ENCODE results near the gene COMT. TPM values are rescaled to one million over a fixed set of nuclear protein-coding genes. Genes with fewer than 3 reads are reported as not detected.

COMT gene
- total RNA-seq, 1 experiment from 2014 or later, result 196 TPM

GRCh38 chr22:19927696-19928095 is 13.9 kb upstream of the COMT start:
- no TSS peak for BruUV-seq (replicated peaks)
- intact Hi-C loops (cut with micrococcal nuclease), result no loop called here
- Mint-ChIP-seq H3K27ac (ENCODE audit: low read depth, unreplicated experiment) (no peak overlapping the region), H3K27me3 (ENCODE audit: insufficient read depth, unreplicated experiment) (no peaks in the 10 kb centered on the region), H3K36me3 (ENCODE audit: insufficient read depth, unreplicated experiment) (peaks cover 41% of the 10 kb centered on the region), H3K4me3 (ENCODE audit: unreplicated experiment) (no peak overlapping the region), H3K4me1 (ENCODE audit: insufficient read depth, unreplicated experiment) (no peaks in the 10 kb centered on the region), H3K9me3 (ENCODE audit: unreplicated experiment) (no peaks in the 10 kb centered on the region)
- TF ChIP-seq, protein P1, sequence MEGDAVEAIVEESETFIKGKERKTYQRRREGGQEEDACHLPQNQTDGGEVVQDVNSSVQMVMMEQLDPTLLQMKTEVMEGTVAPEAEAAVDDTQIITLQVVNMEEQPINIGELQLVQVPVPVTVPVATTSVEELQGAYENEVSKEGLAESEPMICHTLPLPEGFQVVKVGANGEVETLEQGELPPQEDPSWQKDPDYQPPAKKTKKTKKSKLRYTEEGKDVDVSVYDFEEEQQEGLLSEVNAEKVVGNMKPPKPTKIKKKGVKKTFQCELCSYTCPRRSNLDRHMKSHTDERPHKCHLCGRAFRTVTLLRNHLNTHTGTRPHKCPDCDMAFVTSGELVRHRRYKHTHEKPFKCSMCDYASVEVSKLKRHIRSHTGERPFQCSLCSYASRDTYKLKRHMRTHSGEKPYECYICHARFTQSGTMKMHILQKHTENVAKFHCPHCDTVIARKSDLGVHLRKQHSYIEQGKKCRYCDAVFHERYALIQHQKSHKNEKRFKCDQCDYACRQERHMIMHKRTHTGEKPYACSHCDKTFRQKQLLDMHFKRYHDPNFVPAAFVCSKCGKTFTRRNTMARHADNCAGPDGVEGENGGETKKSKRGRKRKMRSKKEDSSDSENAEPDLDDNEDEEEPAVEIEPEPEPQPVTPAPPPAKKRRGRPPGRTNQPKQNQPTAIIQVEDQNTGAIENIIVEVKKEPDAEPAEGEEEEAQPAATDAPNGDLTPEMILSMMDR (IDR thresholded peaks at IDR 0.05; ENCODE audit: unreplicated experiment), result no peak
- CTCF ChIA-PET, result no interaction called here
- POLR2A ChIA-PET, result interaction anchor here (1.4 kb wide), 1 partner anchor 11 kb away, joined by 3 read pairs; no protein-coding TSS in a partner anchor
- DNase-seq (ENCODE audit: unreplicated experiment), result no peak

DNA sequence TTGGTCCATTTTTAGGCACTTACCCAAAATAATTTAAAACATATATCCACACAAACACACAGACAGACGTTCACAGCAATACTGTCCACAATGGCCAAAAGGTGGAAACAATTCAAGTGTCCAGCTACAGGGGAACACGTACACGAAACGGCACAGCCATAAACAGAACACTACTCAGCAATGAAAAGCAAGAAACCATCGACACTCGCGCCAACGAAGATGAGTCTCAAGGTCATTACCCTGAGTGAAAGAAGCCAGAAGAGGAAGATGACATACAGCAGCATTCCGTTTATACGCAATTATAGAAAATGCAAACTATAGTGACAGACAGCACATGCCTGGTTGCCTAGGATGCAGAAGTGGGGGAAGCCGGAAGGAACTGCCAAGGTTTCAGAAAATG is 13.4 kb upstream of the COMT start:
- CTCF ChIA-PET, result no interaction called here
- BruUV-seq (replicated peaks), result TSS peak; percentile 5

GRCh38 chr22:19929586-19930550 is 11.7 kb upstream of the COMT start:
- H3K9me3 Mint-ChIP-seq (ENCODE audit: unreplicated experiment), result no peaks in the 10 kb centered on the region
- ChIA-PET POLR2A (interaction anchor here (0.9 kb wide), 1 partner anchor 11 kb away, joined by 3 read pairs; the partner anchor contains the start of genes COMT and TXNRD2), CTCF (interaction anchor here (0.6 kb wide), 2 partner anchors 11 to 199 kb away, joined by 3 read pairs; no protein-coding TSS in a partner anchor)
- DNase-seq (ENCODE audit: unreplicated experiment), result no peak
- no peaks in the 10 kb centered on the region for H3K27me3 Mint-ChIP-seq (ENCODE audit: insufficient read depth, unreplicated experiment)
- BruUV-seq (replicated peaks), result no TSS peak
- no peaks in the 10 kb centered on the region for H3K4me1 Mint-ChIP-seq (ENCODE audit: insufficient read depth, unreplicated experiment)
- intact Hi-C loops (cut with micrococcal nuclease), result no loop called here
- no peak overlapping the region for H3K4me3 Mint-ChIP-seq (ENCODE audit: unreplicated experiment)
- TF ChIP-seq, protein P1 (IDR thresholded peaks at IDR 0.05; ENCODE audit: unreplicated experiment), result no peak
- H3K36me3 Mint-ChIP-seq (ENCODE audit: insufficient read depth, unreplicated experiment), result peaks cover 29% of the 10 kb centered on the region
- H3K27ac Mint-ChIP-seq (ENCODE audit: low read depth, unreplicated experiment), result no peak overlapping the region

More for the DNA sequence above, 13.4 kb upstream of the COMT start:
- Mint-ChIP-seq H3K27me3 (ENCODE audit: insufficient read depth, unreplicated experiment) (no peaks in the 10 kb centered on the region), H3K4me3 (ENCODE audit: unreplicated experiment) (no peak overlapping the region), H3K4me1 (ENCODE audit: insufficient read depth, unreplicated experiment) (no peaks in the 10 kb centered on the region), H3K27ac (ENCODE audit: low read depth, unreplicated experiment) (no peak overlapping the region), H3K9me3 (ENCODE audit: unreplicated experiment) (no peaks in the 10 kb centered on the region), H3K36me3 (ENCODE audit: insufficient read depth, unreplicated experiment) (peaks cover 38% of the 10 kb centered on the region)
- POLR2A ChIA-PET, result no interaction called here
- TF ChIP-seq, protein P1 (IDR thresholded peaks at IDR 0.05; ENCODE audit: unreplicated experiment), result no peak
- intact Hi-C loops (cut with micrococcal nuclease), result no loop called here
- no peak for DNase-seq (ENCODE audit: unreplicated experiment)

Measured in MCF 10A (cell line).